SKM-1 treated with dmso at 0.1 percent for 144 hours (cell line): Measurements from ENCODE around the gene HIC2.
"Not testable (repeated sequence)": the region's sequence is repeated elsewhere in the genome, so short reads cannot be mapped to it uniquely, and the experiment has no call there.

ENCODE experiments used
- DNase-seq: peaks from one replicate; lab custom pipeline; 2025; ENCODE audit not compliant: unreplicated experiment; lab: John Stamatoyannopoulos, UW

The HIC2 gene, protein sequence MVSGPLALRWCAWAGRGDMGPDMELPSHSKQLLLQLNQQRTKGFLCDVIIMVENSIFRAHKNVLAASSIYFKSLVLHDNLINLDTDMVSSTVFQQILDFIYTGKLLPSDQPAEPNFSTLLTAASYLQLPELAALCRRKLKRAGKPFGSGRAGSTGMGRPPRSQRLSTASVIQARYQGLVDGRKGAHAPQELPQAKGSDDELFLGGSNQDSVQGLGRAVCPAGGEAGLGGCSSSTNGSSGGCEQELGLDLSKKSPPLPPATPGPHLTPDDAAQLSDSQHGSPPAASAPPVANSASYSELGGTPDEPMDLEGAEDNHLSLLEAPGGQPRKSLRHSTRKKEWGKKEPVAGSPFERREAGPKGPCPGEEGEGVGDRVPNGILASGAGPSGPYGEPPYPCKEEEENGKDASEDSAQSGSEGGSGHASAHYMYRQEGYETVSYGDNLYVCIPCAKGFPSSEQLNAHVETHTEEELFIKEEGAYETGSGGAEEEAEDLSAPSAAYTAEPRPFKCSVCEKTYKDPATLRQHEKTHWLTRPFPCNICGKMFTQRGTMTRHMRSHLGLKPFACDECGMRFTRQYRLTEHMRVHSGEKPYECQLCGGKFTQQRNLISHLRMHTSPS

DNA sequence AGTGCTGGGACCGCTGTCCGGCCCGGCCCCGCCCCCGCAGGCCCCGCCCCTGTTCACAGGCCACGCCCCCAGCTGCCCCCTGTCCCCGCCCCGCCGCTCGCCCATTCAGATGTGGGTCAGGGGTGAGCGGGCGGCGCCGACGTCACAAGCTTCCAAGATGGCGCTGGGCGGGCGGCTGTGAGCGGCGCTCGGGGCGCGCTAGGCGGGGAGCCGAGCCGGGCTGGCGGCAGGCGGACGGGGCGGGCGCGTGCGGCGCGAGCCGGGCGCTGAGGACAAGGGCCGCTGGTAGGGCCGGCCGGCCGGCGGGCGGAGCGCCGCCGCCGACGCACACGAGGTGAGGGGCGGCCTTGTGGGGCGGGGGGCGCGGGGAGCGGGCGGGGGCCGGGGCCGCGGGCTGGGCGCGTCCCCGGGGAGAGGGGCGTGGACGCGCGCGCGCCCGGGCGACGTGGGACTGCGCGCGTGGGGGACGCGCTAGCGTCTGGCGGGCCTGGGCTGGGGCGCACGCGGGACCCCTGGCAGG is at the start of gene HIC2:
TSS of gene HIC2 (plus strand) at position 145 of the 520 bp plus-strand sequence. CDS start 25,461 bp downstream, outside the sequence.
- not testable (repeated sequence) for DNase-seq

DNA sequence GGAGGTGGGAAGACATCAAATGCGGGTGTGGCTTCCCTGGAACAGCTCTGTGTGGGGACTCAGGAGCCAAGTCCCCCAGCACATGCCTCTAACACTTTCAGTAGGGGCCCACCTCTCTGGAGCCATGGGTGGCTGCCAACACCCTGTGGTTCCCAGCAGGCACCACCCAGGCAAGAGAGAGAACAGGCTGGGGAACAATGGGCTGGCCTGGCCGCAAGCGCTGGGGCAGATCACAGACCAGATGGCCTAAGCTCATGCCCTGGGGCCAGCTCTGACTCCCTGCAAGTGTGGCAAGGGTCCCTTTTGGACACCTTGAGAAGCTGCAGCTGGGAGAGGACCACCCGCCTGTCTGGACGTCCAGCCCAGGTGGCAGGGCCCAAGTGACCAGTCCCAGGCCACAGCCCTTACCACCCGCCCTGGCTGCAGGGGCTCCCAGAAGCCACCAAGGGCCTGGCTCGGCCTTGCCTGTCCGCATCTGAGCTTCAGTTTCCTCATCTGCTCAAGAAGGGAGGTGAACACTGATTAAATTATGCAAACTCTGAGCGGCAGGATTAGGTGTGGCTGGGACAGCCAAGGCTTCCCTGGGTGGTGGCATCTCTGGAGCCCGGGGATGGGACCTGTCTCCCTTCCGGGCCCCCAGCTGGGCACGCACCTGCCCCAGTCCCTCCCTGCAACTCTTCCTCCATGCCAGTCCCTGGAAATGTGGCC is 48.4 kb upstream of the HIC2 start:
- not testable (repeated sequence) for DNase-seq

DNA sequence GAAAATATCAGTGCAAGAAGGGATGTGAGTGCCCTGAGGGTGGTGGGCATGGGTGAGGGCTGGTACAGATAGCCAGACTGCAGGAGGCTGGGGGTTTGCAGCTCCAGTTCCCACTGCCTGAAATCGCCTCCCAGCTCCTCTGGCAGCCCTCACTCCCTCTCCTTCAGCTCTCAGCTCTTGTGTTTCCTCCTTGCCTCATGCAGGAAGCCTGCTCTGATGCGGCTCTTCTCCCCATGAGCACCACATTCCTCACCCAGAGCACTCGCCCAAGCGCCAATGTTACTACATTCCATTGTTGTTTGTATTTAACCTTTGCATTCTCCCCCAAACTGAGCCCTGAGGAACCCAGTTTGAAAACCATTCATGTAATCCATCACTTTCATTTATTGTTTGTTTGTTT is 41.3 kb upstream of the HIC2 start:
- DNase-seq = not testable (repeated sequence)

DNA sequence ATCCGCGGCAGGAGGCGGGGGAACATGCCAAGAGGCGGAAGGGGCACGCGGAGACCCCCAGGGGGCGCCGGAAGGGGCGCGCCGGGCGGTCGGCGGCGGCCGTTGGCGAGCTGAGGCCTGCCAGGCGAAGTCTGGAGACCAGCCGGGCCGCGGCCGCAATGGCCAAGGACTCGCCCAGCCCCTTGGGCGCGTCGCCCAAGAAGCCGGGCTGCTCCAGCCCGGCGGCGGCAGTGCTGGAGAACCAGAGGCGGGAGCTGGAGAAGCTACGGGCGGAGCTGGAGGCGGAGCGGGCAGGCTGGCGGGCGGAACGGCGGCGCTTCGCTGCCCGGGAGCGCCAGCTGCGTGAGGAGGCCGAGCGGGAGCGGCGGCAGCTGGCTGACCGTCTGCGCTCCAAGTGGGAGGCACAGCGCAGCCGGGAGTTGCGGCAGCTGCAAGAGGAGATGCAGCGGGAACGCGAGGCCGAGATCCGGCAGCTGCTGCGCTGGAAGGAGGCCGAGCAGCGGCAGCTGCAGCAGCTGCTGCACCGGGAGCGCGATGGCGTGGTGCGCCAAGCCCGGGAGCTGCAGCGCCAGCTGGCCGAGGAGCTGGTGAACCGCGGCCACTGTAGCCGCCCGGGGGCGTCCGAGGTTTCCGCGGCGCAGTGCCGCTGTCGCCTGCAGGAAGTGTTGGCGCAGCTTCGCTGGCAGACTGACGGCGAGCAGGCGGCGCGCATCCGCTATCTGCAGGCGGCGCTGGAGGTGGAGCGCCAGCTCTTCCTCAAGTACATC is 33.3 kb upstream of the HIC2 start, which contains the start of gene RIMBP3B:
TSS of gene RIMBP3B (plus strand) at position 51 of the 767 bp plus-strand sequence. CDS start at position 159, 108 bp downstream.
- not testable (repeated sequence) for DNase-seq

DNA sequence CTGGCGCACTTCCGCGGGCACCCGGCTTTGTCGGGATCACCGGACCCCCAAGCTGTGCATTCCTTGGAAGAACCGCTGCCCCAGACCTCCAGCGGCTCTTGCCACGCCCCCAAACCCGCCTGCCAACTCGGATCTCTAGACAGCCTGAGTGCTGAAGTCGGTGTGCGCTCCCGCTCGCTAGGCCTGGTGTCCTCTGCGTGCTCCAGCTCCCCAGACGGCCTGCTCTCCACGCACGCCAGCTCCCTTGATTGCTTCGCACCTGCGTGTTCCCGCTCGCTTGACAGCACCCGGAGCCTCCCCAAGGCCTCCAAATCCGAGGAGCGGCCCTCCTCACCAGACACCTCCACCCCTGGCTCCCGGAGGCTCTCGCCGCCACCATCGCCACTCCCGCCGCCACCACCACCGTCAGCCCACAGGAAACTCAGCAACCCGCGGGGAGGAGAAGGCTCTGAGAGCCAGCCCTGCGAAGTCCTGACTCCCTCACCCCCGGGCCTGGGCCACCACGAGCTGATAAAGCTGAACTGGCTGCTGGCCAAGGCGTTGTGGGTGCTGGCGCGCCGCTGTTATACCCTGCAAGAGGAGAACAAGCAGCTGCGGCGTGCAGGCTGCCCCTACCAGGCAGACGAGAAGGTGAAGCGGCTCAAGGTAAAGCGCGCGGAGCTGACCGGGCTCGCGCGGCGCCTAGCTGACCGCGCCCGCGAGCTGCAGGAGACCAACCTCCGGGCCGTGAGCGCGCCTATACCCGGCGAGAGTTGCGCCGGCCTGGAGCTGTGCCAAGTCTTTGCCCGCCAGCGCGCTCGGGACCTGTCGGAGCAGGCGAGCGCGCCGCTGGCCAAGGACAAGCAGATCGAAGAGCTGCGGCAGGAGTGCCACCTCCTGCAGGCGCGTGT is 32.5 kb upstream of the HIC2 start:
- DNase-seq = not testable (repeated sequence)

DNA sequence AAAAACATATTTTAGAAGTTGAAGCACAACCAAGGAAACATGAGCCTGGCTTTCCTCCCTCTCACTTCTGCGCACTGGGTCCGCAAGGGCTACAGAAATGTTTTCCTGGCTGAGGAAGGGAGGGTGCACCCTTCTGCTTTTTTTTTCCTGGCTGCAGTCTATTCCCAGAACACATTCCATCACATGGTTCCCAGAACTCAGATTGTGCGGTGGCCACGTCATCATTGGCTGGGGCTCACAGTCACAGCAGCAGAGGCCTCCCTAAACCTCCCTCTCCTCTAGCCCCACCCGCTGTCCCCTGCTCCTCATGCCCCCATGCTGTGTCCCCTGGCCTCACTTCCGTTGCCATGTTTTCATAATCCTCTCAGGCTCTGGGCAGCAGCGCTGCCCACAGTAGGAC is 27.7 kb upstream of the HIC2 start:
- not testable (repeated sequence) for DNase-seq

DNA sequence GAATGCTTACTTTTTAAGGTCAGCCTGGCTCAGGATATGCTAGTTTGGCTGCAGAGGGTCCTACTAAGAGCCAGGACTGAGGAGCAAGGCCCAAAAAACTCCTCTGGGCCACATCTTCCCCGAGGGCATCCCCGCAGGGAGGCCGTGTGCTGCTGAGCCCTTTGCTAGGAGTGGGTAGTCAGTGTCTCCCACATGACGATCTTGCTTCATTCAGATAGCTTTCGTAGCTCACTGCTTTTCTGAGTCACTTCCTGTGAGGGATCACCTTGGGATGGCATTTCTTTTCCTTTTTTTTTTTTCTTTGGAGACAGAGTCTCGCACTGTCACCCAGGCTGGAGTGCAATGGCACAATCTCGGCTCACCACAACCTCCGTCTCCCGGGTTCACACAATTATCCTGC is 27.2 kb upstream of the HIC2 start:
- DNase-seq = not testable (repeated sequence)

DNA sequence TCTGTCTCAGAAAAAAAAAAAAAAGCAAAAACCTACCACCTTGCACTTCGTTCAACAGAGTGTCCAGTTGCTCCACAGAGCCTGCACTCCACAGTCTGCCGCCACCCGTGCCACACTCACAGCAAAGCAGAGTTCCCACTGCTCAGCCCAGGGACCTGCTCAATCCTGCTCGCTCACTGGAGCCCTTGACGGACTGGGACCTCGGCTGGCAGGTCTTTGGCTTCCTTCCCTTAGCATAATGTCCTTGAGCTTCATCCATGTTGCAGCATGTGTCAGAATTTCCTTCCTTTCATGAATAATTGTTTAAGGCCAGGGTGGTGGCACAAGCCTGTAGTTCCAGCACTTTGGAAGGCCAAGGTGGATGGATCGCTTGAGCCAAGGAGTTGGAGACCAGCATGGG is 22.6 kb upstream of the HIC2 start:
- DNase-seq = not testable (repeated sequence)

DNA sequence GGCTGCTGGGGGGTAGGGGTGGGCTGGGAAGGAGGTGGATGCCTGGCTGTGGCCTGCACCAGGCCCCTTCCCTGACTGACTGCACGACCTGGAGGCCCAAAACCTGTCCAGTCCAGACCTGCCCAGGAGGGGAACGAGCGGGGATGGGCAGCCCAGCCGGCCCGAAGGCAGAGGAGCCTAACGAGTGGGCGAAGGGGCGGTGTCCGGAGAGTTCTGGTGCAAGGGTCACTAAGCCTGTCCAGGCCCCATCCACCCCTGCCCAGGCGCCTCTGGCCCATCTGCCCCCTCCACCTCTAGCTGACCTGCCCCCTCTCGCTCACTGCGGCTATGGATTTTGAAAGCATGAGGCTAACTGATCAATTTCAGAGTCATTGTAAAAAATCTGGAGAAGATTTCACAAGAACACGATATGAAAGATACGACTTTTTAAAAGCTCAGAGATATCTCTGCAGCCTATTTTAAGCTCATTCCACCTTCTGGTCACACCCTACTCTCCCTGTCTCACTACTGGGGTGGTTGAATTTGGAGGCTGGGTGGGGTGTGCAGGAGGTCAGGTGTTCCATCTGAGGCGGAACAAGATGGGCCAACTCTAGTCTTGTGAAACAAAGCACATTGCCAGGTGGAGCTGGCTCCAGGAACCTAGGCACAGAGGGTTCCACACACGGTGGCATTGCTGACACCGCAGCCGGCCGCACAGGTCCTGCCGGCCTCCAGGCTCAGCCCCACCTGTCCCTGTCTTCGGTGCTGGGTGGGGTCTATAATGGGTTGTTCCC is 15.8 kb upstream of the HIC2 start:
- DNase-seq = not testable (repeated sequence)

DNA sequence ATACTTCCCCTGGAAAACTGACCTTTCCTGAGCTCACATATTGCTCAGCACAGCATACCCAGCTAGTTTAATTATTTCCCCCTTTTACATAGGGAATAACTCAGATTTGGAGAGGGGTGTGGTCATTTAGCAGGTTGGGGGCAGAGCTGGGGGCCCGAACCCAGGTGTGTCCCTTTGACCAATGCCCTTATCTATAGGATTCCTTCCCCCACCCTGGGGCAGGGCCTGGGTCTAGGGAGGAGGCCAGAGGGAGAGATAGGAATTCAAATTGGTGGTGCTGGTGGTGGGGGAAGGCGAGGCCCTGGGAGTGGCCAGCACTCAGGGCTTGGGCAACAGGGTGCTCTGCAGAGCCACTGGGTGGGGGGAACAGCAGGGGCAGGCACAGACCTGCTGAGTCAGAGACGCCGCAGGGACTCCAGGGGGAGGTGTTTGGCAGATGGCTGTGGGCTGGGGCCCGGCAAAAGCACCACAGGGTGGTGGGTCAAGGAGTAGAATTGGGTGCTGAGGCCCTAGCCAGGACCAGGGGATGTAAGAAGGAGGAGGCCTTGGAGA is 14.3 kb upstream of the HIC2 start:
- DNase-seq = not testable (repeated sequence)

DNA sequence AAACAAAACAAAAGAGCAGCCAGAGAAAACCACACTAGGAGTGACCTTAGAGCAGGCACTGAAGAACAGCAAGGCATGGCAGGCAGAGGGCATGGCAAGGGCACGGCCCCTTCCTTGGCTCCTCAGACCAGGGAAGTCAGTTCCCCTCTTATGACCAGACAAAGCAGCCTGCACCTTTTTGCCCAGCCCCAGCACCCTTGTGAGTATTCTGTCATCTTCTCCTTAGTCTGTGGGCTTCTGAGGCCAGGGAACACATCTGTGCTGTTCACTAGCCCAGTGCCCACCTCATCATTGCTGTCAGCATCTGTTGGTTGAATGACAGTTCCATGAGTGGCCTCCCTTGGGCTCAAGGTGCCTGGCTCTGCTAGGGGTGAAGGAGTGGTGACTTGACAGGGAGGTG is 10.0 kb upstream of the HIC2 start:
- DNase-seq = not testable (repeated sequence)

DNA sequence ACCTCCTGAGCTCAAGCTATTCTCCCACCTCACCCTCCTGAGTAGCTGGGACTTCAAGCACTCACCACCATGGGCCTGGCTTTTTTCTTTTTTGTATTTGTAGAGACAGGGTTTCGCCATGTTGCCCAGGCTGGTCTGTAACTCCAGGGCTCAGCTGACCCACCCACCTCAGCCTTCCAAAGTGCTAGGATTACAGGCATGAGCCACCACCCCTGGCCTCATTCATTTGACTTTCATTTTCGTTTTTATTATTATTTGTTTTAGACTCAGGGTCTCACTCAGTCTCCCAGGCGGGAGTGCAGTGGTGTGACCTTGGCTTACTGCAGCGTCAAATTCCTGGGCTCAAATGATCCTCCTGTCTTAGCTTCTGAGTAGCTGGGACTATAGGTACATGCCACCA is 9.4 kb upstream of the HIC2 start:
- DNase-seq = not testable (repeated sequence)

DNA sequence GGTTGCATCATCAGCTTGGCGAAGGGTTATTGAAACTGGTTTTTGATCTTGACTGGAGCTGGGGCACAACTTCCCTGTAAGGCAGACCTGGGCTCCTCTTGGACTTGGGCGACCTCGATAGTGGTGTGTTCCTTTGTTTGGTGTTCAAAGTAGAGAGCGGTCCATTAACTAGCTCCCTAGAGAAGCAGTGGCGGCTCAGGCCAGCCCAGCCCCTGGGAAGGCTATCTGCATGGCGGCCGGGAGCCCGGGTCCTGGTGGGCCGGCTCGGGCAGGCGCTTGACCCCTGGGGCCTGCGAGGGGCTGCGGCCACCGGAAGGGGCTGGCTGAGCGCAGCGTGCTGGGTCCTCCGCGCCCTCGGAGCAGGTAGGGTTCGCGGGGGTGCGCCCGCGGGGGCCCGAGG is 796 bp upstream of the HIC2 start:
- not testable (repeated sequence) for DNase-seq

DNA sequence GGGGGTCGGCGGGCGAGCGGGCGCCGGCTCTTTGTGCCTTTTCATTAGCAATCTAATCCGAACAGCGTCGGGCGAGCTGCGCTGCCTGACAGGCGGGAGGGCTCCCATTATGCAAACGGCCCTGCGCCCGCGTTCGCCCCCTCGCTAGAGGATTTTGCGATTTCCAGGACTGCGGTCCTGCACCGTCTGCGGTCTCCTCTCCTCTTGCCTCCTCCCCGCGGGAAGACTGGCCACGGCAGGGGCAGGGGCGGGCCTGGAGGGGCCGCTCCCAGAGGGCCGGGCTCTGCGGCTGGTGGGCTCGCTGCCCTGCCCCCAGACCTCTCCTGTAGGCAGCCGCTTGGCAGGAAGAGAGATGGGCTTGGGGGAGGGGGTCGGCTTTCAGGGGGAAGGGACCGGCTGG is 682 bp downstream of the HIC2 start:
- DNase-seq = not testable (repeated sequence)

DNA sequence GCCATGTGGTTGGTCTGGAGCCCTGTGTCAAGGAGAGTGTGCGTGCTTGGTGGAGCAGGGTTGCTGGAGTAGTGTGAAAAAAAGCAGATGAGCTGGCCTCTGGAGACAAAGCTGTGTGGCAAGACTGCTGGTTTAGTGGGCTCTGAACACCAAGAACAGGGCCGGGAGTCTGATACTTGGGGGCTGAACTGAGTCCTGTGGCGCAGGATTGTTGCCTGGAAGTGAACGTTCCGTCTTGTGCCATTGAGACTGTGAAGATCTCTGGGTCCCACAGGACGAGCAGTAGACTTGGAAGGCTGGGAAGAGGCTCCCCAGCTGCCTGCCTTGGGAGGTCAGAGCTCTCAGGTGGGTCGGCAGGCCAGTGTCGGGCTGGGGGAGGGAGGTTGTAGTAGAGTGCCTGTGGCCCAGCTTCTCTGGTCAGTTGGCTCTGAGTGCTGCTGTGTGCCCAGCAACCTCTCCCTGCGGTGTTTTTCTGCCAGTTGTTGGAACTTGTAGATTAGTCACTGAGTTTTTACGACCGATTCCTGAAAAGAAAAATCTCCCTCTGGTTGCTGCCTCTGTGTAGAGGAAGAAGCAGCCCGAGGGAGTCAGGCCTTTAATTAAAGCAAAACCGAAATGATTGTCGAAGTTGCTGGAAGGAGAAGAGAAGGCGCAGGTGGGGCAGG is 1.9 kb downstream of the HIC2 start:
- not testable (repeated sequence) for DNase-seq

DNA sequence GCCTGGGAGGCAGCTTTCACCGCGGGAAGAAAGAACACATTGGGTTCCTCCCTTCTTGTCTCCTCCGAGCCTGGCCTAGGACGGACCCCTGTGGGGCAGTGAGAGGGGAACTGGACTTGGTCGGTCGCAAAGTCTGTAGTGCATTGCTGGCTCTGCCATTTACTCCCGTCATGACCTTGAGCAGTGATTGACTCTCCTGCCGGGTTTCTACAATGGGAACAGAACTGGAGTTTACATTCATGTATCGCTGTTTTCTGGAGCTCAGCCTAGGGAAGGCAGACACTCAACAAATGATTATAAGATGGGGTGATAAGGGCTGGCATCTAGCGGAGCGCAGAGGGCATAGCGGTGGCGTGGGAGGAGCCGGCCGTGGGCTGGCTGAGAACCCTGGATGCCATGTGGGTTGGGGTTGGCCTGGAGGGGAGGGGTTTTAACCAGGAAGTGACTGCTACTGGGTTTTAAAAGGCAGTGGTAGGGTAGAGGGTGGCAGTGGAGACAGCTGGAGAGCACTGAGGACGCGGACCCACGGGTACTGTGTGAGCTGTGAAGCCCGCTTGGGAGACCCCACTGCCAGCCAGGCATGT is 3.1 kb downstream of the HIC2 start:
- DNase-seq = not testable (repeated sequence)

DNA sequence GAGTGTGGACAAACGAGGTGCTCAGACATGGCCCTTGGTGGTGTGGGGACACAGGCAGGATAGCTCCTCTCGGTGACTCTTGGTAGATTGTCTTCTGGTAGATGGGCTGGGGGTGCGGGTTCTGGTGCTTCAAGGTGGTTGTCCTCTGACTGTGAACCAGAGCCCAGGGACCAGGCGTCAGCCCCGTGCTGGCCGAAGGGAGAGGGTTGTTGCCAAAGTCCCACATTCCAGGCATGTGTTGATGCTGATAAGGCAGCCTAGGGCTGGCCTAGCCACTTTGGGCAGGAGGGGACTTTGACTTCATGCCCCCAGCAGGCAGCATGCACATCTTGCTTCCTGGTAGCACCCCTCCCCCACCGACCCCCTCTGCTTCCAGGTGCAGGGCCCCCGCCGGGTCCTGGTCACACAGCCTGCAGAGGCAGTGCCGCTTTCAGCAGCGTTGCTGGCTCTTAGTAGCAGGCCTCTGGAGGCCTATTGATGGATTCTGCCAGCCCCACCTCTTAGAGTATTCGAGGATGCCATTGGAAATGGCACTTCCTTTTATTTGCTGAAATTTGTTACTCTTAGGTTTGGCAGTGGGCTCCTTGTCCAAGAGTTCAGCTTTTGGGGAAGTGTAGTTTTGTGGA is 7.0 kb downstream of the HIC2 start:
- DNase-seq = not testable (repeated sequence)
